ENCODE results near the gene ALDH3B1.

Gene ALDH3B1

GRCh38 chr11:68009391-68010089 is 587 bp upstream of the ALDH3B1 start:
- Histone ChIP-seq H3K36me3 (ENCODE audit: control insufficient read depth in 2 of 2, insufficient read depth in 1 of 2, low read length in 2 of 2) (no peaks in the 10 kb centered on the region), H3K4me3 (ENCODE audit: low read depth, low read length) (no peak overlapping the region), H3K4me1 (ENCODE audit: control insufficient read depth, insufficient read depth, low read length) (no peaks in the 10 kb centered on the region), H3K27ac (ENCODE audit: extremely low read depth, low read depth, low read length) (no peak overlapping the region), H3K9me3 (ENCODE audit: control insufficient read depth, insufficient read depth, low read depth, low read length) (no peaks in the 10 kb centered on the region)
- ChIA-PET CTCF (interaction anchor here (0.8 to 1.9 kb wide), 7 partner anchors 12 to 199 kb away, joined by 3 to 7 read pairs (median 4); no protein-coding TSS in a partner anchor), POLR2A (interaction anchor here (0.6 to 2.1 kb wide), 7 partner anchors 12 to 193 kb away, joined by 3 to 9 read pairs (median 4); partner anchors contain the start of genes NDUFS8 and TCIRG1)
- TF ChIP-seq ZNF654 (tag by site-specific recombination; IDR thresholded peaks at IDR 0.05; ENCODE audit: low read depth) (peak; percentile 49), PRDM1 (tag by site-specific recombination; IDR thresholded peaks at IDR 0.05) (0 out of 2 replicates have a peak, but pooled peaks have one; percentile 17), KLF7 (tag by site-specific recombination; IDR thresholded peaks at IDR 0.05; ENCODE audit: borderline replicate concordance) (no peak), ZSCAN16 (tag by site-specific recombination; IDR thresholded peaks at IDR 0.05) (no peak)

GRCh38 chr11:68011051-68011943 is 1.2 kb downstream of the ALDH3B1 start:
- Histone ChIP-seq H3K36me3 (ENCODE audit: control insufficient read depth in 2 of 2, insufficient read depth in 1 of 2, low read length in 2 of 2) (no peaks in the 10 kb centered on the region), H3K4me1 (ENCODE audit: control insufficient read depth, insufficient read depth, low read length) (no peaks in the 10 kb centered on the region), H3K9me3 (ENCODE audit: control insufficient read depth, insufficient read depth, low read depth, low read length) (no peaks in the 10 kb centered on the region), H3K4me3 (ENCODE audit: low read depth, low read length) (no peak overlapping the region), H3K27ac (ENCODE audit: extremely low read depth, low read depth, low read length) (no peak overlapping the region)
- TF ChIP-seq ZNF266 (tag by site-specific recombination; IDR thresholded peaks at IDR 0.05; ENCODE audit: low read depth) (no peak), ZBTB20 (tag by site-specific recombination; IDR thresholded peaks at IDR 0.05) (0 out of 2 replicates have a peak, but pooled peaks have one; percentile 5), ZNF473 (tag by site-specific recombination; IDR thresholded peaks at IDR 0.05) (no peak)
- ChIA-PET POLR2A (interaction anchor here (0.5 to 2.1 kb wide), 2 partner anchors 11 to 23 kb away, joined by 5 to 6 read pairs; no protein-coding TSS in a partner anchor), CTCF (interaction anchor here (0.7 to 1.6 kb wide), 5 partner anchors 17 to 286 kb away, joined by 3 to 5 read pairs (median 4); no protein-coding TSS in a partner anchor)

GRCh38 chr11:68012044-68012842 is 2.1 kb downstream of the ALDH3B1 start:
- H3K27ac ChIP-seq (ENCODE audit: extremely low read depth, low read depth, low read length), result no peak overlapping the region
- H3K9me3 ChIP-seq (ENCODE audit: control insufficient read depth, insufficient read depth, low read depth, low read length), result no peaks in the 10 kb centered on the region
- CTCF ChIA-PET, result no interaction called here
- H3K4me3 ChIP-seq (ENCODE audit: low read depth, low read length), result no peak overlapping the region
- H3K36me3 ChIP-seq (ENCODE audit: control insufficient read depth in 2 of 2, insufficient read depth in 1 of 2, low read length in 2 of 2), result no peaks in the 10 kb centered on the region
- TF ChIP-seq ZBTB21 (tag by site-specific recombination; IDR thresholded peaks at IDR 0.05), result no peak
- no peak for TF ChIP-seq ZNF558 (tag by site-specific recombination; IDR thresholded peaks at IDR 0.05)
- no peak for TF ChIP-seq ZNF174 (tag by site-specific recombination; IDR thresholded peaks at IDR 0.05)
- no peak for TF ChIP-seq ZSCAN23 (tag by site-specific recombination; IDR thresholded peaks at IDR 0.05)
- TF ChIP-seq SETDB1 (IDR thresholded peaks at IDR 0.05; ENCODE audit: insufficient read length, low read length), result no peak
- TF ChIP-seq ZSCAN18 (tag by site-specific recombination; IDR thresholded peaks at IDR 0.05), result no peak
- TF ChIP-seq ZNF561 (tag by site-specific recombination; IDR thresholded peaks at IDR 0.05; ENCODE audit: borderline replicate concordance), result no peak
- no peak for TF ChIP-seq ZNF169 (tag by site-specific recombination; IDR thresholded peaks at IDR 0.05)
- no peak for TF ChIP-seq ZNF639 (tag by site-specific recombination; IDR thresholded peaks at IDR 0.05)
- no peak for TF ChIP-seq ZNF677 (tag by site-specific recombination; IDR thresholded peaks at IDR 0.05)
- TF ChIP-seq ZNF529 (tag by site-specific recombination; IDR thresholded peaks at IDR 0.05; ENCODE audit: insufficient replicate concordance), result no peak
- TF ChIP-seq MYNN (tag by site-specific recombination; IDR thresholded peaks at IDR 0.05; ENCODE audit: borderline replicate concordance), result no peak
- POLR2A ChIA-PET, result interaction anchor here (1.5 kb wide), 1 partner anchor 9 kb away, joined by 3 read pairs; no protein-coding TSS in a partner anchor
- no peaks in the 10 kb centered on the region for H3K4me1 ChIP-seq (ENCODE audit: control insufficient read depth, insufficient read depth, low read length)
